ENCODE measurements around the gene HIC1.
"Not testable (repeated sequence)": the region's sequence is repeated elsewhere in the genome, so short reads cannot be mapped to it uniquely, and the experiment has no call there.

Gene HIC1

DNA sequence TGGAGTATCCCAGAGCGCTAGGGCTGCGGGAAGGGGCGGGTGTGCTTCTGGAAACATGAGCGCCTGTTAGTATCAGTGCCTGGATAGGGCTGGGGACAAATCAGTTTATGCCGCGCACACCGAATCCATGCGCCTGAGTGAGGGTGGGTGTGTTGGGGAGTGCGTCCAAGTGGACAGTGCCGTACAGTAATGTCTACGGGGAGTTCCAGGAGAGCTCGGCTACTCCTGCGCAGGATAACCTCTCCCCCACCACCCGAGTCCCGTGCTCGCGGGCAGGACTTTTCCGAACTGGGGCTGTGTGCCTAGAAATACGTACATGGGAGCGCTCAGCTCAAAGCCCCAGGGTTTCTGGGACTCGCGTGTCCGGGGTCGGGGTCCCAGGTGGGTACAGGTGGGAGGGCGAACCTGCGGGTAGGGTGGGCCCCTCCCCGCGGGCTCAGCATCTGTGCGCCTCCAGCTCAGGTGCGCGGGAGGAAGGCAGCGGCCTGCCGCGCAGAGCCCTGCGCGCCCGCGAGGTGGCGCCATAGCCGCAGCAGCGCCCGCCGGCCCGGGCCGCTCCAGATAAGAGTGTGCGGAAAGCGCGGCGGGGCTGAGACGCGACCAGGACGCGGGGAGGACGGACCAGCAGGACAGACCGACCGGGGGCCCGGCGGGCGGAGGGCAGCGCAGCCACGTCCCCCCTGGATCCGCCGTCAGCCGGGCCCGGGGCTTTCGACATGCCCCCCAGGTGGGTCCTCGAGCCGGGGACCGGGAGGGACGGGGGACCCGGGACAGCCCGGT, at the start of gene HIC1:
HIC1 (plus strand) TSS at position 592 of the 780 bp plus-strand sequence. CDS start 1,588 bp downstream, outside the sequence.
- DNase-seq, result peak; percentile 66

- no peak for DNase-seq
Observed at GRCh38 chr17:2008332-2009126, 46.4 kb upstream of the HIC1 start.

DNA sequence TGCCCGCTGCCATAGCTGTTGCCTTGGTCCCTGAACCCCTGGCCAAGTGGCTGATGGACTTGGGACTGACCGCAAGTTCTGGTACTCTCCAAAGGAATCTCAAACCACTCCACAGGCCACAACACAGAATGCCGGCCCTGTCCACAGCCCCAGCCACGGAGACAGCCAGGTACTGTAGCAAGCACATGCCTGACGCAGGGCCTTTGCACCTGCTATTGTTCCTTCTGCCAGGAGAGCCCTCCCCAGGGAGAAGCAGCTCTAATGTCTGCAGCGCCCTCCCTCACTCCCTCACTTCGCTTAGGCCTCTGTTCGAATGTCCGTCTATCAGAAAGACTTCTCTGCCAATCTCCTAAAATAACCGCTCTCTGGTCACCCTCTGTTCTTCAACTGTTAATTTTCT, 45.2 kb upstream of the HIC1 start:
- DNase-seq, result no peak

DNA sequence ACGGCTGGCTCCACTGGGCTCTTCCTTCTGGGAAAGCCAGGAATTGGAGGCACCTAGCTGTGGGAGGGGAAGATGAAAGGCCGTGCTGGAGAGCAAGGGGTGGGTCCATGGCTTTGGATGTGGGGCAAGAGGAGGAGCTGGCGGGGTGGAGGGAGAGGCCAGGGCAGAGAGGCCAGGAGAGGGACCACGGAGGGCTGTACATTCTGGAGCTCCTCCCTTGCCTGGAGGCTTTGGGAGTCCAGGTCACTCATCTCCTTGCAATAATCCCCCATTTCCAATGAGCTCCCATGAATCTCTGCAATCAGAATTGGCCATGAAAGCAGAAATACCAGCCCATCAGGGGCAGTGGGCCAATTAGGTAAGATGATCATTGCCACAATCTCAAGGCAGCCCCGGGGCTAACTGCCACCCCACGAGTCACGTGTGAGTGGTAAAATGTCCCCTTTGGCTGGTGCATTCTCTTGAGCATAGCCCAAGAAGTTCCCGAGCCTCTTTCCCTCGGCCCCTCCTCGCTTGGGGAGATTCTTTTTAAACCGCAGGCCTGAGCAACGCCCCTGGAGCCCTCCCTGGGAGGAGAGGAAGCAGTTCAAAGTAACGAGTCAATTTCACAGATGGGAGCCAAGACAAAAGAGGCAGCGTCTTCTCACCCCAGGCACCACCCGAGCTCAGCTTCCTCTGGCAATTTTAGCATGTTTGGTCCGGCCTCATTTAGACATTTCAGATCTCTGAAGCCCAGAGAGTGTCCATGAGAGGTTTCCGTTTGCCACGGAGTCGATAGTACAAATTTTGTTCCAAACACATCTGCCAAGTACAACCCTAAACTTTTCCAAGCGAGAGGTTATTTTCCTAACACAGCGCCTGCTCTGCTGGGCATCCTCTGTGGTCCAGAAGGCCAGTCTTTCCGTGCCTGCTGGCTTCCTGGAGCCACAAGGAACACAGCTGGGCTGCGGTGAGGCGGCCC, 43.2 kb upstream of the HIC1 start:
- no peak for DNase-seq

GRCh38 chr17:2012499-2012898, 42.4 kb upstream of the HIC1 start:
- no peak for DNase-seq

- DNase-seq, result not testable (repeated sequence)
Observed at GRCh38 chr17:2013220-2013993, 41.5 kb upstream of the HIC1 start.

GRCh38 chr17:2013994-2014317, 40.9 kb upstream of the HIC1 start:
- no peak for DNase-seq

- DNase-seq, result no peak
Observed at GRCh38 chr17:2015314-2015713, 39.6 kb upstream of the HIC1 start.

DNA sequence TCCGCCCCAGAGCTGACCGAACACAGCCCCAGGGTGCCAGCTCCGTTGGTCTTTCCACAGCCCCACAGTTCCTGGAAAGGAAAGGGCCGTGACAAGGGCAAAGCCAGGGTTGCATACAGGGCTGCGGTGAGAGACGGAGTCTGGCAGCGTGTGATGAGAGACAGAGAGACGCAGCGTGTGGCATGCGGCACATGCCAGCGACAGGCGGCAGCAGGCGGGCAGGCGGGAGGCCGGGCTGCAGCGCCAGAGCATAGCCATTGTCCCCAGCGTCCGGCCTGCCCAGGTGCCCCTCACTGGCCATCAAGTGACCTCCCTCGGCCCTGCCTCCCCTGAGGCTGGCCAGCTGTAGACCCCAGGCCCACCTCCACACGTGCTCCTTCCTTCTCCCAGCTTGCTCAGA, 38.4 kb upstream of the HIC1 start:
- no peak for DNase-seq

- no peak for DNase-seq
Observed at GRCh38 chr17:2017274-2017941, 37.5 kb upstream of the HIC1 start.

- peak; percentile 47 for DNase-seq
Observed at GRCh38 chr17:2018716-2019510, 36.0 kb upstream of the HIC1 start.

GRCh38 chr17:2019723-2020122, 35.2 kb upstream of the HIC1 start:
- DNase-seq, result no peak

- no peak for DNase-seq
Observed at GRCh38 chr17:2020721-2021120, 34.2 kb upstream of the HIC1 start.

- no peak for DNase-seq
Observed at GRCh38 chr17:2022647-2023240, 32.2 kb upstream of the HIC1 start.

GRCh38 chr17:2023256-2023655, 31.6 kb upstream of the HIC1 start:
- no peak for DNase-seq

DNA sequence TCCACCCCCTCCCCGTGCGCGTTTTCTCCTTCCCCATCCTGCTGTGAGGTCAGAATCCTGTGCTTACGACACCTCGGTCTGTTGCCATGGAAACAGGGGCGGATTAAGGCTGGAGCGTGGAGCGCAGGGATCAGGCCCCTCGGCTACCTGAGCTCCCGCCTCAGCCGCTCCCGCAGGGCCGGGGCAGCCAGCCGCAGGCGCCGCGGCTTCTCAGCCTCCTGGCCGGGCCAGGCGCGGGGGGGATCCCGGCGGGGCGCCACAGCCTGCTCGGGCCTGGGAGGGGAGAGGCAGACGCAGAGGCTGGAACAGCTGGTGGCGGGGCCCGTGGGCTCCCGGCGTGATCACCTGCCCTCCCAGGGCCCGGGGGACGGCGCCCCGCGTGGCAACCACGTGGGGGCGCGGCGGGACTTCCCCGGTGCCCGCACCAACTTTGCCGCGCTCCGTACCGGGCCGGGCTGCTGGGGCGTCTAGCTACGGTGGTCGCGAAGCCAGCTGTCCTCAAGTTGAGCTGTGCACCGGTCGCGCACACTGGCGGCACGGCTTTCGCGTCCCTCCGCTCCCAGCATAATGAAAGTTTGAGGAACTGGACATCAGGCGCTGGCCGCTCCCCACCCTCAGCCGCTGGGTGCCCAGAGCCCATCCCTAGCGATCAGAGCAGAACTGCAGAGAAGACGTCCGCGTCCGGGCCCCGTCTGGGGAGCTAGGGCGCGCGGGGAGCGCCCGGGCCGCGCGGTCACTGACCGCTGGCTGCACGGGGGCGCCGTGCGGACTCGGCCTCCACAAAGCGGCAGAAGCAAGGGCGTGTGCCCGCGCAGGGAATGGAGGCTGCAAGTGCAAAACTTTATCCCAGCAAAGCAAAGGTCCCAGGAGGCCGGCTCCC, 31.0 kb upstream of the HIC1 start:
- DNase-seq, result peak; percentile 83

- DNase-seq, result peak; percentile 40
Observed at GRCh38 chr17:2024572-2025219, 30.2 kb upstream of the HIC1 start.

DNA sequence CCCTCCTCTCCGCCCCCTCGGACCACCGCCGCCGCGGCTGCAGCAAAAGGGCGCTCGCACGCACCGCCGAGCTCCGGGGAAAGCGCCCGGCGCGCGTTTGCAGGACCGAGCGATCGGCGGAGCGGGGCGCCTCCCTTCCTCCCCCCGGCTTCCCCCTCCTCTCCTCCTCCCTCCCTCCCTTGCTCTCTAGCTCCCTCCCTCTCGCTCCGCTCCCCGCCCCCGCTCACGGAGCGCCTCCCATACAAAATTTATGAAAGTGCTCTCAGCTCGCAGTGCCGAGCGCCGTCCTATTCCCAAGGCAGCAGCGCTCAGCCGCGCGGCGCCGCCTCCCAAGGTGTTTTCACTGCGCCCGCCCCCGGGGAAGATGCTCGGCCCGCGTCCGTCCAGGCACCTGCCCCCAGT, 29.7 kb upstream of the HIC1 start, which contains the start of gene RTN4RL1:
RTN4RL1 (minus strand) TSS at position 115 of the 402 bp plus-strand sequence. CDS start 469 bp downstream, outside the sequence.
- DNase-seq, result peak; percentile 92

Measured in NCI-H2171 (cell line).